HCT116 (cell line): ENCODE data around the gene OLFML3. TPM values are rescaled to one million over a fixed set of nuclear protein-coding genes. Genes with fewer than 3 reads are reported as not detected.

Experiments
- ATAC-seq: fragments of 200-7000 bp; cut with Tn5 transposase; 2 replicates; pipeline ENCODE4 v1.9.1; 2020; ENCODE audit warnings: mild to moderate bottlenecking, moderate library complexity
- BruUV-seq: library from RNA; stranded (reverse); fragments of 400-500 nt; replicated peaks from 2 replicates; lab custom pipeline; 2021; lab: Mats Ljungman, UMichigan
- CTCF ChIA-PET: fragments of 300-600 bp; sonication (Branson Sonifier 250); formaldehyde crosslinking; loops from one replicate; lab custom pipeline; 2021; ENCODE audit warnings: antibody characterized with exemption; lab: Charles Lee
- POLR2A ChIA-PET: fragments of 300-600, 350-600 bp; sonication (Branson Sonifier 250); formaldehyde crosslinking; loops from one replicate; lab custom pipeline; 2021; ENCODE audit warnings: antibody characterized with exemption; lab: Charles Lee
- RAD21 ChIA-PET, 2 experiments: fragments of 300-600 bp; sonication (Branson Sonifier 250); formaldehyde crosslinking; loops; one replicate each; lab custom pipeline; 2023; ENCODE audit warnings: low total read pairs in 2 of 2; ENCODE audit not compliant: uncharacterized antibody in 2 of 2, unreplicated experiment in 2 of 2, low non-redundant PET in 1 of 2; lab: Charles Lee
- DNase-seq: peaks from one replicate; pipeline ENCODE4 v3.0.0-alpha.2; 2010; ENCODE audit warnings: low read depth, low spot score
- H2AFZ ChIP-seq: fragments of 200-600 bp; shearing (Covaris generic), sonication (generic); 2 replicates; pipeline ENCODE4 v1.6.1; 2017; ENCODE audit warnings: low read depth, mixed run types, mixed read lengths, antibody characterized with exemption, low read length; ENCODE audit not compliant: poor library complexity, severe bottlenecking
- H3K27ac ChIP-seq: 2 replicates; pipeline ENCODE4 v1.5.1; 2012; ENCODE audit warnings: low read depth, low read length
- H3K27me3 ChIP-seq: fragments of 200-600 bp; sonication (generic); 2 replicates; pipeline ENCODE4 v1.6.1; 2016; ENCODE audit warnings: mixed run types, low read length, mixed read lengths; ENCODE audit not compliant: insufficient read depth
- H3K36me3 ChIP-seq, 2 experiments: fragments of 200-500 bp in 1 of 2; fragments of 200-600 bp in 1 of 2; sonication (Bioruptor generic) in 1 of 2; sonication (generic) in 1 of 2; 2 replicates each; pipeline versions ENCODE4 v1.5.1 to v1.6.1; 2014 to 2016; ENCODE audit warnings: low read length in 2 of 2, inconsistent platforms in 1 of 2, mixed read lengths in 1 of 2, mixed run types in 1 of 2; ENCODE audit not compliant: insufficient read depth in 2 of 2, control insufficient read depth in 1 of 2
- H3K4me1 ChIP-seq, 2 experiments: fragments of 200-600 bp in 1 of 2; sonication (generic) in 1 of 2; 2 replicates each; pipeline versions ENCODE4 v1.5.1 to v1.6.1; 2012 to 2017; ENCODE audit warnings: low read length in 2 of 2, inconsistent platforms in 1 of 2, mild to moderate bottlenecking in 1 of 2, mixed read lengths in 1 of 2, mixed run types in 1 of 2, moderate library complexity in 1 of 2; ENCODE audit not compliant: insufficient read depth in 2 of 2, control insufficient read depth in 1 of 2
- H3K4me2 ChIP-seq: fragments of 200-600 bp; sonication (generic); 2 replicates; pipeline ENCODE4 v1.6.1; 2017; ENCODE audit warnings: mixed run types, low read length, mixed read lengths
- H3K4me3 ChIP-seq, 2 experiments: fragments of 200-600 bp in 1 of 2; sonication (generic) in 1 of 2; replicated peaks in 1 of 2; 2 replicates each; pipeline ENCODE4 v1.5.1; 2011 to 2016; ENCODE audit warnings: low read length in 2 of 2, control low read depth in 1 of 2, low read depth in 1 of 2, mild to moderate bottlenecking in 1 of 2, mixed read lengths in 1 of 2, mixed run types in 1 of 2
- H3K79me2 ChIP-seq: fragments of 200-600 bp; sonication (generic); 2 replicates; pipeline ENCODE4 v1.6.1; 2017; ENCODE audit warnings: mild to moderate bottlenecking, mixed run types, low read length, moderate library complexity, mixed read lengths; ENCODE audit not compliant: insufficient read depth
- H3K9ac ChIP-seq: fragments of 200-600 bp; sonication (generic); 2 replicates; pipeline ENCODE4 v1.6.1; 2016; ENCODE audit warnings: low read length, mixed read lengths
- H3K9me2 ChIP-seq: fragments of 200-600 bp; sonication (generic), shearing (Covaris generic); 2 replicates; pipeline ENCODE4 v1.6.1; 2017; ENCODE audit warnings: mixed run types, mild to moderate bottlenecking, moderate library complexity; ENCODE audit not compliant: insufficient read depth
- H3K9me3 ChIP-seq, 2 experiments: fragments of 200-500 bp in 1 of 2; fragments of 200-600 bp in 1 of 2; sonication (Bioruptor generic) in 1 of 2; sonication (generic) in 1 of 2; 2 replicates each; pipeline ENCODE4 v1.6.1; 2014 to 2017; ENCODE audit warnings: low read length in 2 of 2, mixed read lengths in 2 of 2, inconsistent platforms in 1 of 2, low read depth in 1 of 2, mild to moderate bottlenecking in 1 of 2, mixed run types in 1 of 2, moderate library complexity in 1 of 2; ENCODE audit not compliant: control insufficient read depth in 1 of 2, insufficient read depth in 1 of 2
- H4K20me1 ChIP-seq: fragments of 200-600 bp; sonication (generic), shearing (Covaris generic); 2 replicates; pipeline ENCODE4 v1.6.1; 2017; ENCODE audit warnings: mixed run types, mild to moderate bottlenecking, moderate library complexity; ENCODE audit not compliant: insufficient read depth
- EGR1 ChIP-seq: IDR thresholded peaks from 2 replicates; pipeline ENCODE4 v1.6.1; 2012; ENCODE audit warnings: low read depth
- EZH2 ChIP-seq: fragments of 200-600 bp; sonication (generic); IDR thresholded peaks from 2 replicates; pipeline ENCODE4 v1.6.1; 2017; ENCODE audit warnings: antibody characterized with exemption, mixed run types
- FOSL1 ChIP-seq: IDR thresholded peaks from 2 replicates; pipeline ENCODE4 v1.6.1; 2012; ENCODE audit warnings: low read depth
- RAD21 ChIP-seq: IDR thresholded peaks from 2 replicates; pipeline ENCODE4 v1.6.1; 2012; ENCODE audit warnings: low read depth, mild to moderate bottlenecking
- SRF ChIP-seq: IDR thresholded peaks from 2 replicates; pipeline ENCODE4 v1.6.1; 2012; ENCODE audit warnings: low read depth
- ZNF274 ChIP-seq: fragments of 200-500 bp; sonication (Bioruptor generic); IDR thresholded peaks from 2 replicates; pipeline ENCODE4 v1.6.1; 2014; ENCODE audit warnings: mild to moderate bottlenecking, low read depth, low read length, inconsistent platforms
- intact Hi-C: fragments of 100-400 bp; cut with micrococcal nuclease; formaldehyde crosslinking; loops from 2 replicates; pipeline ENCODE4 v1.10.0; 2022
- total RNA-seq: library from RNA; stranded (reverse); gene quantifications from one replicate; pipeline ENCODE4 v1.2.1, GENCODE V29; 2021; ENCODE audit not compliant: unreplicated experiment

Gene OLFML3
- total RNA-seq, 1 experiment from 2014 or later: 0.25 TPM

DNA sequence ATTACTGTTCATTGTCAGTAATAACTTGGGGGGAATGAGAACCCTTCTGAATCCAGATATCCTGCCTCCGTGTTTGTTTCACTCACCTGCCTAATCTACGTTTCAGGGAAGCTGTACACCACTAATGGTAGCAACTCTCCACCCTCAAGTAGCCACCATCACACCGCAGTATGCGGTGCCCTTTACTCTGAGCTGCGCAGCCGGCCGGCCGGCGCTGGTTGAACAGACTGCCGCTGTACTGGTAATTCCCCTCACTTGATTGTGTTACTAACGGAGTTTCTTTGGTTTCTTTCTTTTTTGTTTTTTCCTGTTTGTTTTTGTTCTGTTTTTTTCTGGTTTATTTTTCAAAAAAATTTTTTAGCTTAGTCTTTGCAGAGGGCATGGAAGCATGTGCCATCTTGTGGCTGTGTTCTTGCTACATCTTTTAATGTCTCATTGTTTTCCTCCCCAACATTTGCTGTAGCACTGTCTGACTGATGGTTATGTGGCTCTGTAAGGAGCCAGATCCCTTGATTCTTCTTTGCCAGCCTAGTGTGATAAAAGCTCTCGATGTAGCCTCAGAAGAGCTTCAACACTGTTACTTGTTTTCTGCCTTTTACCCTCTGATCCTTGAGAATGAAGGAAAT is 15.9 kb upstream of the OLFML3 start:
- ChIA-PET CTCF (interaction anchor here (0.7 to 1.9 kb wide), 4 partner anchors 11 to 128 kb away, joined by 3 to 10 read pairs (median 6); no protein-coding TSS in a partner anchor), POLR2A (no interaction called here), RAD21 (no interaction called here)
- Histone ChIP-seq H3K27ac (no peak overlapping the region), H3K4me1 (no peaks in the 10 kb centered on the region), H2AFZ (no peak overlapping the region), H3K36me3 (peaks cover 12 to 32% of the 10 kb centered on the region in 2 experiments), H3K9me2 (no peaks in the 10 kb centered on the region), H3K9ac (no peak overlapping the region), H3K27me3 (no peaks in the 10 kb centered on the region), H3K4me2 (no peak overlapping the region), H4K20me1 (no peaks in the 10 kb centered on the region), H3K79me2 (no peaks in the 10 kb centered on the region), H3K9me3 (no peaks in the 10 kb centered on the region), H3K4me3 (no peak overlapping the region)
- TF ChIP-seq SRF (no peak), FOSL1 (no peak), EZH2 (no peak), RAD21 (peak; percentile 36; the same call in 1 of the 2 replicates), ZNF274 (no peak)
- BruUV-seq: no TSS peak
- ATAC-seq (no peak), DNase-seq (no peak)
- intact Hi-C loops: loop anchor here (10.0 kb wide), 1 partner anchor 129 kb away; no protein-coding TSS in a partner anchor

DNA sequence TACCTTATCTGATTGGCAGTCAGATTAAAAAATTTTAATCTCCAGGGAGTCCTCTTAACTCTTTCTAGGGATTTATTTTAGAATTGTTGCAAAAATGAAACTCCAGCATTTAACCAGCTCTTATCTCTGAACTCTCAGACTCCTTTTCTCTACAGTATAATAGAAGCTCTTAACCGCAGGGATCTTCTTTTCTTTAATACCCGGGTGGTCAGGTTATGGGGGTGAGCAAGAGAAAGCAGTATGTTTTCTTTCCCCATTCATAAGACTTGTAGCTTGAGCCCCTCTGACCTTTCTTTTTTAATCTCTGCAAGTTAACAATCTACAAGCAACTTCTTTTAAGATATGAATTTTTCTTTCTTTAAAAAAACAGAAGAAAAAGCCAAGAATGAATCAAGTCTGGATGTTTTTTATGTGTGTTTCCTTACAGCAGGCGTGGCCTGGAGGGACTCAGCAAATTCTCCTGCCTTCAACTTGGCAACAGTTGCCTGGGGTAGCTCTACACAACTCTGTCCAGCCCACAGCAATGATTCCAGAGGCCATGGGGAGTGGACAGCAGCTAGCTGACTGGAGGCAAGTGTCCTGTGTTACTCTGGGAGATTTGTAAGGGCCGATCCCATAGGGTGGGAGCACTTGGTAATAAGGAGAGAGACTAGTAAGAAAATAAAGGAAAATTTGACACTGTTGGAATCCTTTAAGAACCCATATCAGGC is 13.4 kb upstream of the OLFML3 start:
- RAD21 ChIA-PET: no interaction called here
- Histone ChIP-seq H3K4me1 (no peaks in the 10 kb centered on the region), H3K27ac (no peak overlapping the region), H3K4me2 (no peak overlapping the region), H3K79me2 (no peaks in the 10 kb centered on the region), H3K4me3 (no peak overlapping the region), H3K9ac (no peak overlapping the region), H3K36me3 (peaks cover 26 to 51% of the 10 kb centered on the region in 2 experiments), H3K9me3 (no peaks in the 10 kb centered on the region), H2AFZ (no peak overlapping the region), H3K27me3 (no peaks in the 10 kb centered on the region), H4K20me1 (no peaks in the 10 kb centered on the region), H3K9me2 (no peaks in the 10 kb centered on the region)
- no peak for TF ChIP-seq EGR1
- intact Hi-C loops: loop anchor here (10.0 kb wide), 1 partner anchor 131 kb away; no protein-coding TSS in a partner anchor
- ATAC-seq: no peak
- CTCF ChIA-PET: interaction anchor here (1.1 kb wide), 1 partner anchor 12 kb away, joined by 3 read pairs; no protein-coding TSS in a partner anchor
- BruUV-seq: no TSS peak
- POLR2A ChIA-PET: no interaction called here
- no peak for DNase-seq
